ENCODE results near the gene SGPP1.

SGPP1 gene

DNA sequence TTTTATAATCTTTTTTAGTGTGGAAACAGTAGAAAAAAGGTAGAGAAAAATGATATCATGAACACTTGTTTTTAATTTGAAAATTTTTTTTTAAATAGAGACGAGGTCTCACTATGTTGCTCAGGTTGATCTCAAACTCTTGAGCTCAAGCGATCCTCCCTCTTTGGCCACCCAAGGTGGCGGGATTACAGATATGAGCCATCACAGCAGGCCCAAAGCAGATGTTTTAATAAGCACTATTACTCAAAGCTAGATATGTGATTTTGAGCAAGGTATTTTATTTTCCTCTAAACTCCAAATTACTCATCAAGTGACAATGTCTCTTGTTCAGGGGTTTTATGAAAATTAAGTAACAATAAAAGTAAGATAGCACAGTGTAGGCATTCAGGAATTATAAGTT is 75.5 kb downstream of the SGPP1 start:
- TF ChIP-seq, protein P1, sequence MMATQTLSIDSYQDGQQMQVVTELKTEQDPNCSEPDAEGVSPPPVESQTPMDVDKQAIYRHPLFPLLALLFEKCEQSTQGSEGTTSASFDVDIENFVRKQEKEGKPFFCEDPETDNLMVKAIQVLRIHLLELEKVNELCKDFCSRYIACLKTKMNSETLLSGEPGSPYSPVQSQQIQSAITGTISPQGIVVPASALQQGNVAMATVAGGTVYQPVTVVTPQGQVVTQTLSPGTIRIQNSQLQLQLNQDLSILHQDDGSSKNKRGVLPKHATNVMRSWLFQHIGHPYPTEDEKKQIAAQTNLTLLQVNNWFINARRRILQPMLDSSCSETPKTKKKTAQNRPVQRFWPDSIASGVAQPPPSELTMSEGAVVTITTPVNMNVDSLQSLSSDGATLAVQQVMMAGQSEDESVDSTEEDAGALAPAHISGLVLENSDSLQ (IDR thresholded peaks at IDR 0.05): no peak
- no peak for TF ChIP-seq CTBP1 (IDR thresholded peaks at IDR 0.05; ENCODE audit: borderline replicate concordance)
- no peak for TF ChIP-seq SP1 (IDR thresholded peaks at IDR 0.05)
- TF ChIP-seq ARNT (IDR thresholded peaks at IDR 0.05): no peak
- no peak for TF ChIP-seq ELF4 (IDR thresholded peaks at IDR 0.05)
- TF ChIP-seq HDGF (IDR thresholded peaks at IDR 0.05; ENCODE audit: borderline replicate concordance): no peak
- TF ChIP-seq BHLHE40 (IDR thresholded peaks at IDR 0.05; ENCODE audit: borderline replicate concordance): no peak
- TF ChIP-seq LEF1 (IDR thresholded peaks at IDR 0.05; ENCODE audit: borderline replicate concordance): no peak
- no peak for TF ChIP-seq NFRKB (IDR thresholded peaks at IDR 0.05)
- no peak for TF ChIP-seq SUZ12 (IDR thresholded peaks at IDR 0.05)
- no peak for TF ChIP-seq L3MBTL2 (conservative IDR thresholded peaks at IDR 0.05)
- no peak for TF ChIP-seq ZNF384 (IDR thresholded peaks at IDR 0.05)
- no peak for TF ChIP-seq TARDBP (IDR thresholded peaks at IDR 0.05)
- no peak for TF ChIP-seq FOXM1 (IDR thresholded peaks at IDR 0.05; ENCODE audit: borderline replicate concordance)
- no peak for TF ChIP-seq FOXA1 (IDR thresholded peaks at IDR 0.05)
- TF ChIP-seq FOXK2 (IDR thresholded peaks at IDR 0.05): no peak
- ChIA-PET POLR2A (interaction anchor here (1.6 kb wide), 1 partner anchor 10 kb away, joined by 6 read pairs; the partner anchor contains the start of gene WDR89), CTCF (no interaction called here)
- DNase-seq (ENCODE audit: extremely low spot score): no peak

DNA sequence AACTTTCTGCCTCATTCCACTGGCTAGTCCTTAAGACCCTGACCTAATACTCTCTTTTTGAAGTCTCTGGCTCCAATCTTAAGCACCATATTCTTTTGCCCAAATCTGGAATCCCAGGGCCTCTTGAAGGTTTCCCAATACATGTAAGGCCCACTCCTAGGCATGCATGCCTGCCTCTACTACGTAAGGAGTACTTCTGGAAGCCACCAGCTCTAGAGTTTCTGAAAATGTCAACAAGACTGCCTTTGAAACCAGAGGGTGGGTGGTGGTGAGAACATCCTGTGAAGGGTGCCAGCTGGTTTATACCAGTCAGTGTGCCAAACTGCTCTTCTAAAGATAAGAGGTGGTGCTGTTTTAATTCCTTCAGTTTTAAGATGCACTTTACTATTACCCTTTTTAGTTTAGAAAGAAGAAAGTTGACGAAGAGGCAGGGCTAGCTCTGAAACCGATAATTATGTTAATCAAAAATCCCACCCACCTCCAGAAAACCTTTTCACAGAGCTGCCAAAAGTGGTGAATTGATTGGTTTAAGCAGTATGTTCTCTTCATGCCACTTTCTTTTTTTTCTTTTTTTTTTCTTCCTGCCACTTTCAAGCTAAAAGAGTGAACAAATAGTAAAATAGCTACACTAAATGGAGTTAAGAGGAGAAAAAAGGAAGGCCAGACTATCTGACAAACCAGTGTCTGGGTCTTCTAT is 77.5 kb downstream of the SGPP1 start:
- ChIA-PET POLR2A (interaction anchor here (2.6 kb wide), 1 partner anchor 8 kb away, joined by 11 read pairs; the partner anchor contains the start of gene WDR89), CTCF (interaction anchor here (1.6 kb wide), 1 partner anchor 11 kb away, joined by 3 read pairs; no protein-coding TSS in a partner anchor)
- TF ChIP-seq BHLHE40 (IDR thresholded peaks at IDR 0.05; ENCODE audit: borderline replicate concordance): no peak
- TF ChIP-seq L3MBTL2 (conservative IDR thresholded peaks at IDR 0.05): no peak
- TF ChIP-seq TARDBP (IDR thresholded peaks at IDR 0.05): no peak
- no peak for TF ChIP-seq FOXK2 (IDR thresholded peaks at IDR 0.05)
- no peak for TF ChIP-seq FOXM1 (IDR thresholded peaks at IDR 0.05; ENCODE audit: borderline replicate concordance)
- TF ChIP-seq FOXA1 (IDR thresholded peaks at IDR 0.05): no peak
- TF ChIP-seq ELF4 (IDR thresholded peaks at IDR 0.05): no peak
- TF ChIP-seq HDGF (IDR thresholded peaks at IDR 0.05; ENCODE audit: borderline replicate concordance): no peak
- no peak for TF ChIP-seq LEF1 (IDR thresholded peaks at IDR 0.05; ENCODE audit: borderline replicate concordance)
- no peak for TF ChIP-seq SUZ12 (IDR thresholded peaks at IDR 0.05)
- no peak for TF ChIP-seq ZNF384 (IDR thresholded peaks at IDR 0.05)
- TF ChIP-seq ARNT (IDR thresholded peaks at IDR 0.05): no peak
- TF ChIP-seq CTBP1 (IDR thresholded peaks at IDR 0.05; ENCODE audit: borderline replicate concordance): no peak
- no peak for TF ChIP-seq NFRKB (IDR thresholded peaks at IDR 0.05)
- no peak for TF ChIP-seq SP1 (IDR thresholded peaks at IDR 0.05)
- TF ChIP-seq, protein P1 (IDR thresholded peaks at IDR 0.05): no peak
- DNase-seq (ENCODE audit: extremely low spot score): no peak

DNA sequence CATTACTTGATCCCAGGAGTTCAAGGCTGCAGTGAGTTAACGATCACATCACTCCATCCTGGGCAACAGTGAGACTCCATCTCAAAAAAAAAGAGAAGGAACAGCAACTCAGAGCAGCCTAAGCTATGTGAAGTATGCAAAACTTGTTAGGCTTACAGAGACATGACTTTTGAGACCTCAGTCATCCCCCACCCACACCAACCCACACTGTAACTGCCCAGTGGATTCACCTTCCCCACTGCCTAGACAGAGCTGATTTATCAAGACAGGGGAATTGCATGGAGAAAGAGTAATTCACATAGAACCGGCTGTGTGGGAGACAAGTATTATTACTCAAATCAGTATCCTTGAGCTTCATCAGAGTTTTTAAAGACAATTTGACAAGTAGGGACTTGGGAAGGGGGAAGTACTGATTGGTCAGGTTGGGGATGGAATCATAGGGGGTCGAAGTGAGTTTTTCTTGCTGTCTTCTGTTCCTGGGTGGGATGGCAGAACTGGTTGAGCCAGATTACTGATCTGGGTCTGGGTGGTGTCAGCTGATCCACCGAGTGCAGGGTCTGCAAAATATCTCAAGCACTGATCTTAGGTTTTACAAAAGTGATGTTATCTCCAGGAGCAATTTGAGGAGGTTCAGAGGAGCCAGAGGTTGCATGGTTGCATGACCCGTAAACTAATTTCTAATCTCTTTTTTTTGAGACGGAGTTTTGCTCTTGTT is 80.0 kb downstream of the SGPP1 start:
- ChIA-PET CTCF (interaction anchor here (0.6 kb wide), 1 partner anchor 13 kb away, joined by 4 read pairs; no protein-coding TSS in a partner anchor), POLR2A (no interaction called here)
- DNase-seq (ENCODE audit: extremely low spot score): no peak
- TF ChIP-seq ZNF384 (IDR thresholded peaks at IDR 0.05): no peak
- no peak for TF ChIP-seq ELF4 (IDR thresholded peaks at IDR 0.05)
- TF ChIP-seq SP1 (IDR thresholded peaks at IDR 0.05): no peak
- TF ChIP-seq NFRKB (IDR thresholded peaks at IDR 0.05): no peak
- no peak for TF ChIP-seq ARNT (IDR thresholded peaks at IDR 0.05)
- no peak for TF ChIP-seq LEF1 (IDR thresholded peaks at IDR 0.05; ENCODE audit: borderline replicate concordance)
- no peak for TF ChIP-seq BHLHE40 (IDR thresholded peaks at IDR 0.05; ENCODE audit: borderline replicate concordance)
- no peak for TF ChIP-seq CTBP1 (IDR thresholded peaks at IDR 0.05; ENCODE audit: borderline replicate concordance)
- TF ChIP-seq L3MBTL2 (conservative IDR thresholded peaks at IDR 0.05): no peak
- no peak for TF ChIP-seq FOXA1 (IDR thresholded peaks at IDR 0.05)
- no peak for TF ChIP-seq FOXM1 (IDR thresholded peaks at IDR 0.05; ENCODE audit: borderline replicate concordance)
- TF ChIP-seq, protein P1 (IDR thresholded peaks at IDR 0.05): no peak

DNA sequence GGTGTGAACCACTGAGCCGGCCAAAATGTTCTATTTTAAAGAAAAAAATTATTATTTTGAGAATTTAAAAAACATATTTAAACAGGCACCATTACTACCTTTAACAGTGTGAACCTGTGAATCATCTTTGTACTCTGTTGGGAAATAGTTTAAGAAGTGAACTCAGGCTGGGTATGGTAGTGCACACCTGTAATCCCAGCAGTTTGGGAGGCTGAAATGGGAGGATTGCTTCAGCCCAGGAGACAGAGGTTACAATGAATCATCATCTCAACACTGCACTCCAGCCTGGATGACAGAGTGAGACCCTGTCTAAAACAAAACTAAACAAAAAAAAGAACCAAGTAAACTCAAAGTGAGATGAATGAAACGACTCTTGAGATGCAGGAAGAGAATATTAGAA is 83.1 kb downstream of the SGPP1 start:
- DNase-seq (ENCODE audit: extremely low spot score): no peak
- TF ChIP-seq FOXK2 (IDR thresholded peaks at IDR 0.05): no peak
- TF ChIP-seq, protein P1 (IDR thresholded peaks at IDR 0.05): no peak
- no peak for TF ChIP-seq HDGF (IDR thresholded peaks at IDR 0.05; ENCODE audit: borderline replicate concordance)
- TF ChIP-seq LEF1 (IDR thresholded peaks at IDR 0.05; ENCODE audit: borderline replicate concordance): no peak
- TF ChIP-seq ELF4 (IDR thresholded peaks at IDR 0.05): no peak
- TF ChIP-seq FOXA1 (IDR thresholded peaks at IDR 0.05): no peak
- TF ChIP-seq SUZ12 (IDR thresholded peaks at IDR 0.05): no peak
- TF ChIP-seq NFRKB (IDR thresholded peaks at IDR 0.05): no peak
- TF ChIP-seq SP1 (IDR thresholded peaks at IDR 0.05): no peak
- no peak for TF ChIP-seq L3MBTL2 (conservative IDR thresholded peaks at IDR 0.05)
- no peak for TF ChIP-seq TARDBP (IDR thresholded peaks at IDR 0.05)
- no peak for TF ChIP-seq FOXM1 (IDR thresholded peaks at IDR 0.05; ENCODE audit: borderline replicate concordance)
- no peak for TF ChIP-seq ARNT (IDR thresholded peaks at IDR 0.05)
- no peak for TF ChIP-seq BHLHE40 (IDR thresholded peaks at IDR 0.05; ENCODE audit: borderline replicate concordance)
- TF ChIP-seq ZNF384 (IDR thresholded peaks at IDR 0.05): no peak
- no peak for TF ChIP-seq CTBP1 (IDR thresholded peaks at IDR 0.05; ENCODE audit: borderline replicate concordance)
- POLR2A ChIA-PET: no interaction called here
- CTCF ChIA-PET: no interaction called here
